ENCODE results near the gene PYCR2. TPM values are rescaled to one million over a fixed set of nuclear protein-coding genes. Genes with fewer than 3 reads are reported as not detected.

Gene PYCR2
- total RNA-seq, 2 donors from 2014 or later = 34.2 to 52.4 TPM

- ATAC-seq (no peak), DNase-seq (no peak)
- TF ChIP-seq POLR2A (IDR thresholded peaks at IDR 0.05) (no peak), CTCF (IDR thresholded peaks at IDR 0.05) (no peak)
- intact Hi-C loops (cut with DNase I) = no loop called here
- H3K4me1 ChIP-seq = no peaks in the 10 kb centered on the region
- no peaks in the 10 kb centered on the region for H3K9me3 ChIP-seq
- H3K27ac ChIP-seq = no peak overlapping the region
- H3K36me3 ChIP-seq (replicated peaks in 1 of 2; ENCODE audit: insufficient read depth in 1 of 2, low read depth in 2 of 2) = no peaks in the 10 kb centered on the region
- 80 to 95% methylated on average over 5 of the region's 5 CpGs for WGBS, 2 donors
- H3K4me3 ChIP-seq = no peak overlapping the region
- H3K27me3 ChIP-seq = no peaks in the 10 kb centered on the region
These were observed 22.8 kb upstream of the PYCR2 start for GRCh38 chr1:225946803-225947202.

GRCh38 chr1:225946082-225946620 lies 22.1 kb upstream of the PYCR2 start:
- Histone ChIP-seq H3K4me1 (no peaks in the 10 kb centered on the region), H3K9me3 (no peaks in the 10 kb centered on the region), H3K4me3 (no peak overlapping the region), H3K27me3 (no peaks in the 10 kb centered on the region), H3K27ac (no peak overlapping the region), H3K36me3 (replicated peaks in 1 of 2; ENCODE audit: insufficient read depth in 1 of 2, low read depth in 2 of 2) (no peaks in the 10 kb centered on the region)
- TF ChIP-seq POLR2A (IDR thresholded peaks at IDR 0.05) (no peak), CTCF (IDR thresholded peaks at IDR 0.05) (no peak)
- no peak for DNase-seq
- 68 to 70% methylated on average over 4 of the region's 4 CpGs for WGBS, 2 donors
- no peak for ATAC-seq
- intact Hi-C loops (cut with DNase I) = no loop called here

GRCh38 chr1:225945564-225945963 lies 21.5 kb upstream of the PYCR2 start:
- intact Hi-C loops (cut with DNase I) = no loop called here

GRCh38 chr1:225944951-225945350 lies 20.9 kb upstream of the PYCR2 start:
- Histone ChIP-seq H3K27ac (no peak overlapping the region), H3K4me1 (peaks cover 2% of the 10 kb centered on the region), H3K4me3 (no peak overlapping the region), H3K36me3 (replicated peaks in 1 of 2; ENCODE audit: insufficient read depth in 1 of 2, low read depth in 2 of 2) (no peaks in the 10 kb centered on the region), H3K9me3 (no peaks in the 10 kb centered on the region), H3K27me3 (no peaks in the 10 kb centered on the region)
- WGBS, 2 donors = 65 to 67% methylated on average over 5 to 7 of the region's 7 CpGs
- no peak for TF ChIP-seq CTCF (IDR thresholded peaks at IDR 0.05)
- TF ChIP-seq POLR2A (IDR thresholded peaks at IDR 0.05) = no peak
- ATAC-seq (no peak), DNase-seq (no peak)
- intact Hi-C loops (cut with DNase I) = no loop called here

More at GRCh38 chr1:225945564-225945963, 21.5 kb upstream of the PYCR2 start:
- no peak for ATAC-seq
- Histone ChIP-seq H3K4me3 (no peak overlapping the region), H3K27me3 (no peaks in the 10 kb centered on the region), H3K9me3 (no peaks in the 10 kb centered on the region), H3K27ac (no peak overlapping the region), H3K4me1 (no peaks in the 10 kb centered on the region), H3K36me3 (replicated peaks in 1 of 2; ENCODE audit: insufficient read depth in 1 of 2, low read depth in 2 of 2) (no peaks in the 10 kb centered on the region)
- 80 to 85% methylated on average over 4 of the region's 4 CpGs for WGBS, 2 donors
- TF ChIP-seq CTCF (IDR thresholded peaks at IDR 0.05) (no peak), POLR2A (IDR thresholded peaks at IDR 0.05) (no peak)
- no peak for DNase-seq

- no peak for TF ChIP-seq POLR2A (IDR thresholded peaks at IDR 0.05)
- TF ChIP-seq CTCF (IDR thresholded peaks at IDR 0.05) = no peak
- Histone ChIP-seq H3K36me3 (replicated peaks in 1 of 2; ENCODE audit: insufficient read depth in 1 of 2, low read depth in 2 of 2) (no peaks in the 10 kb centered on the region), H3K27ac (no peak overlapping the region), H3K27me3 (no peaks in the 10 kb centered on the region), H3K4me3 (no peak overlapping the region), H3K4me1 (peaks cover 7% of the 10 kb centered on the region), H3K9me3 (no peaks in the 10 kb centered on the region)
- no peak for DNase-seq
- ATAC-seq = no peak
- intact Hi-C loops (cut with DNase I) = no loop called here
- 97 to 100% methylated on average over 2 of the region's 2 CpGs for WGBS, 2 donors
These were observed 20.3 kb upstream of the PYCR2 start for GRCh38 chr1:225944387-225944786.

Measured in body of pancreas (tissue), 4 donors.